Measurements from ENCODE around the gene DUSP5. TPM values are rescaled to one million over a fixed set of nuclear protein-coding genes. Genes with fewer than 3 reads are reported as not detected.

Gene DUSP5
- total RNA-seq, 3 donors from 2014 or later, result 3.8 to 35.4 (median 26.9) TPM

DNA sequence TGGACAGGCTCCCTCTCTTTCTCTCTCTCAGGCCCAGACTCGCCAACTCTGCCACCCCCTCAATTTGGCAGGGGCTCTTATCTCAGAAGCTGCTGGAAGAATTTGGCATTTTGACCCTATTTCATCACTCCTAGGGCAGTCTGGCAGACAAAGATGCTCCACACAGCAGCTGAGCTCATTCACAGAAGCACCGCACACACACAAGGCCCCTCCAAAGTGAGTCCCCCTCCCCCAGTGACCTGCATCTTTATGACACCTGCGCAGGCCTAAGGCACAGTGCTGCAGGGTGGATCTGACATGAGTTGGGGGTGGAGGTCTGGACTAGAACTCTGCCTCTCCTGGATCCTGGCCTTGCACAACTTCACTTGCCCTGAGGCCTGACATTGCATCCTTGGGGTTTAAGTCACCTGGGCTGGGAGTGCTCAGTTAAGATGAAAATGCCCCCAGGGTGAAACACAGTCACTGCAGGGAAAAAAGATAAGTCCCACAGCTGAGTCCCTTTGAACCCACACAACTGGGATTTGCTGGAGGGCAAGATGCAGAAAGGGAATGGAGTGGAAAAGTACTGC lies 41.1 kb upstream of the DUSP5 start:
- intact Hi-C loops (cut with DNase I; ENCODE audit: low total_unique reads), result no loop called here
- Histone ChIP-seq H3K27ac (peak overlapping the region; percentile 56 to 68), H3K4me3 (no peak overlapping the region)

DNA sequence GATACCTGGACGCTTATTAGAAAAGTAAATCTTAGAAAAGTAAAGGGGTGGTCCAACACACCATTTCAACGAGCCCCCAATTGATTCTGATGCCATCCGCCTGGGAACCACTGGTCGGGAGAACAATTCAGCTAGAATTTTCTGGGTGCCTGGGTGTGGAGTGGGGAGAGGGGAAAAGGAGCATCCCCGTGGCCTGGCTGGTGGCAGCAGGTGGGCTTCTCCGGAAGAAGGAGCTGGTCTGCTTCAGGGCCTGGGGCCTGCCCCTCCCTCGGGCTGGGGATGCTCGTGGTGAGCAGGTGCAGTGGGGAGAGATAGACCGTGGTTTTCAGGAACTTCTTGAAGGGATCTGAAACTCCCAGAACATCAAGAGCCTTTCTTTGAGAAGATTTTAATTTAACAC lies 39.9 kb upstream of the DUSP5 start:
- Histone ChIP-seq H3K4me1 (peaks cover 0 to 4% of the 10 kb centered on the region in 2 donors), H3K4me3 (no peak overlapping the region), H3K9me3 (no peaks in the 10 kb centered on the region), H3K27me3 (no peaks in the 10 kb centered on the region), H3K27ac (peak overlapping the region in 1 of 2 donors; percentile 68), H3K36me3 (no peaks in the 10 kb centered on the region)
- no peak for DNase-seq (ENCODE audit: low spot score in 2 of 2)
- intact Hi-C loops (cut with DNase I; ENCODE audit: low total_unique reads), result no loop called here
- TF ChIP-seq, protein P1, sequence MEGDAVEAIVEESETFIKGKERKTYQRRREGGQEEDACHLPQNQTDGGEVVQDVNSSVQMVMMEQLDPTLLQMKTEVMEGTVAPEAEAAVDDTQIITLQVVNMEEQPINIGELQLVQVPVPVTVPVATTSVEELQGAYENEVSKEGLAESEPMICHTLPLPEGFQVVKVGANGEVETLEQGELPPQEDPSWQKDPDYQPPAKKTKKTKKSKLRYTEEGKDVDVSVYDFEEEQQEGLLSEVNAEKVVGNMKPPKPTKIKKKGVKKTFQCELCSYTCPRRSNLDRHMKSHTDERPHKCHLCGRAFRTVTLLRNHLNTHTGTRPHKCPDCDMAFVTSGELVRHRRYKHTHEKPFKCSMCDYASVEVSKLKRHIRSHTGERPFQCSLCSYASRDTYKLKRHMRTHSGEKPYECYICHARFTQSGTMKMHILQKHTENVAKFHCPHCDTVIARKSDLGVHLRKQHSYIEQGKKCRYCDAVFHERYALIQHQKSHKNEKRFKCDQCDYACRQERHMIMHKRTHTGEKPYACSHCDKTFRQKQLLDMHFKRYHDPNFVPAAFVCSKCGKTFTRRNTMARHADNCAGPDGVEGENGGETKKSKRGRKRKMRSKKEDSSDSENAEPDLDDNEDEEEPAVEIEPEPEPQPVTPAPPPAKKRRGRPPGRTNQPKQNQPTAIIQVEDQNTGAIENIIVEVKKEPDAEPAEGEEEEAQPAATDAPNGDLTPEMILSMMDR (IDR thresholded peaks at IDR 0.05), result no peak
- TF ChIP-seq POLR2AphosphoS5 (IDR thresholded peaks at IDR 0.05) (no peak), POLR2A (IDR thresholded peaks at IDR 0.05) (no peak)

More for the DNA sequence above, 41.1 kb upstream of the DUSP5 start:
- H3K36me3 ChIP-seq, result no peaks in the 10 kb centered on the region
- TF ChIP-seq POLR2A (IDR thresholded peaks at IDR 0.05) (no peak), POLR2AphosphoS5 (IDR thresholded peaks at IDR 0.05) (no peak)
- TF ChIP-seq, protein P1 (IDR thresholded peaks at IDR 0.05), result no peak
- H3K4me1 ChIP-seq, result peaks cover 0 to 4% of the 10 kb centered on the region in 2 donors
- no peaks in the 10 kb centered on the region for H3K9me3 ChIP-seq
- DNase-seq (ENCODE audit: low spot score in 2 of 2), result peak in 1 of 2 donors; percentile 36
- H3K27me3 ChIP-seq, result no peaks in the 10 kb centered on the region

DNA sequence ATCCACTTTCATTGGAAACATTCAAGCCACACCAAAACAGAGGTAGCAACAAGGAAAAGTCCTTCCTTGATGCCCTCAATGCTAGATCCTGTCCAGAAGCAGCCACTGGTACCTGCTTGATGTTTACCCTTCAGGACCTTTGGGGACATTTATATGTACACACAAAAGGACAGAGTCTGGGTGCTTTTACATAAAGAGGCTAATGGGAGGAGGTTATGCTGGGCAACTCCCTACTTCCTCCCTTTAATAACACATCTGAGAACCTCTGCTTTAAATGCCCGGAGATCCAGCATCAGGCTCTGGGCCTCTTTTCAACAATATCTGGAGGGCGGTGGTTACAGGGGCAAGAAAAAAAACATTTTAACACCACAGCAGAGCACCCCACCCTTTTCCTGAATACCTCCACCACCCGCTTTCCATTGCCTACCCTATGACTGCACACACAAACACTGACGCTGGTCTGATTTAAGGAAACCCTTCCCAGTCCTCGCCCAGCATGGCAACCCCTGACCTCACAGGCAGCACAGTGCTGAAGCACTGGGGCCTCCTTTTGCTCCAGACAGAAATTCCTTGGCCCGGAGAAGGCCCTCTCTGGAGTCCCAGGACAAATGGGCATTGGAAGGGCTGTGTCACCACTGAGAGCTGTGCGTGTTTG lies 39.3 kb upstream of the DUSP5 start:
- H3K27me3 ChIP-seq, result no peaks in the 10 kb centered on the region
- TF ChIP-seq POLR2AphosphoS5 (IDR thresholded peaks at IDR 0.05) (peak in 2 of 3 donors; percentile 21 to 22), POLR2A (IDR thresholded peaks at IDR 0.05) (no peak)
- TF ChIP-seq, protein P1 (IDR thresholded peaks at IDR 0.05), result no peak
- intact Hi-C loops (cut with DNase I; ENCODE audit: low total_unique reads), result no loop called here
- H3K4me3 ChIP-seq, result no peak overlapping the region
- peak overlapping the region in 1 of 2 donors; percentile 75 for H3K27ac ChIP-seq
- DNase-seq (ENCODE audit: low spot score in 2 of 2), result no peak
- no peaks in the 10 kb centered on the region for H3K36me3 ChIP-seq
- peaks cover 0 to 4% of the 10 kb centered on the region in 2 donors for H3K4me1 ChIP-seq
- no peaks in the 10 kb centered on the region for H3K9me3 ChIP-seq

DNA sequence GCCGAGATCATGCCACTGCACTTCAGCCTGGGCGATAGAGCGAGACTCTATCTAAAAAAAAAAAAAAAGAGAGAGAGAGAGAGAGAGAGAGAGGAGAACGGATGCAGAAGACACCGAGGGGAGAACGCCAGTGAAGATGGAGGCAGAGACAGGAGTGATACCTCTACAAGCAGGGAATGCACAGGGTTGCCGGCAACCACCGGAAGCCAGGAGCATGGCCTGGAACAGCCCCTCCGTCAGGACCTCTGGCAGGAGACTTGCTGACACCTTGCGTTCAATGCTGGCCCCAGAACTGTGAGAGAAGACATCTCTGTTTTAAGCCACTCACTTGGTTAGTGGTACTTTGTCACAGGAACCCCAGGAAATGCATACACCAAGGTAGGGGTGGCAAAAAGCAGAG lies 38.1 kb upstream of the DUSP5 start:
- Histone ChIP-seq H3K9me3 (no peaks in the 10 kb centered on the region), H3K4me1 (peaks cover 0 to 4% of the 10 kb centered on the region in 2 donors), H3K36me3 (no peaks in the 10 kb centered on the region), H3K4me3 (no peak overlapping the region), H3K27ac (peak overlapping the region; percentile 45 to 66), H3K27me3 (no peaks in the 10 kb centered on the region)
- intact Hi-C loops (cut with DNase I; ENCODE audit: low total_unique reads), result no loop called here
- DNase-seq (ENCODE audit: low spot score in 2 of 2), result no peak
- TF ChIP-seq, protein P1 (IDR thresholded peaks at IDR 0.05), result no peak
- no peak for TF ChIP-seq POLR2A (IDR thresholded peaks at IDR 0.05)
- TF ChIP-seq POLR2AphosphoS5 (IDR thresholded peaks at IDR 0.05), result no peak

DNA sequence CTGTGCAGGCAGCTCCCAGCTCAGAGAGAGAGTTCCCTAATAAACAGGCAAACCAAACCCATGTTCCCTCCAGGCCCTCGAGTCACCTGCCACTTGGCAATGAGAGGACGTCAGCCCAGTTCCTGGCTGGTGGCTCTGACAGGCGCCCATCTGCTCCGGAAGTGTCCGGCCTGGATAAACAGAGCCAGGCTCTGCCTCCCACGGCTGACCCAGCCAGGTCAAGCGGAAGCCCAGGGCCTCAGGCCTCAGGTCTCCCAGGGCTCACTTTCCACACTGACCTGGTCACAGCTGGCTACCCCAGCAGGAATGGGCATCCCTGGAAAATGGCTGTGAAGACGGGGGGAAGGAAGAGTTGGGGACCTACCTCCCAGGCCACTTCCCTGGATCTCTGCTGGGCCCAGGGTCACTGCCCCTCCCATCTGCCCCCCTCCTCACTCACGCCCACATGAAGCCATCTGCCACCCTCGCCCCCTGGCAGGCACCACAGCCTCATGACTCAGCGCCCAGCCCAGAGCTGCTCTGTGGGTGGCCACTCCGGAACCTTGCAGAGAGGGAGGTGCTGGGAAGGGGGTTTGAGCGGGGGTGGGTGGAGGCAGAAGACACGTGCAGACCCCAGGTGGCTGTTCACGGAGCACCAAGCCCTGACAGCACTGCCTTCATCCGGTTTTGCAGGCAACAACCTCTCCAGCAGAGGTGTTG lies 37.4 kb upstream of the DUSP5 start:
- no peaks in the 10 kb centered on the region for H3K36me3 ChIP-seq
- TF ChIP-seq POLR2A (IDR thresholded peaks at IDR 0.05) (no peak), POLR2AphosphoS5 (IDR thresholded peaks at IDR 0.05) (peak in 2 of 3 donors; percentile 15 to 58)
- H3K4me3 ChIP-seq, result no peak overlapping the region
- H3K27ac ChIP-seq, result peak overlapping the region; percentile 45 to 66
- no peaks in the 10 kb centered on the region for H3K9me3 ChIP-seq
- H3K27me3 ChIP-seq, result no peaks in the 10 kb centered on the region
- DNase-seq (ENCODE audit: low spot score in 2 of 2), result peak; percentile 60 to 71
- peaks cover 0 to 4% of the 10 kb centered on the region in 2 donors for H3K4me1 ChIP-seq
- intact Hi-C loops (cut with DNase I; ENCODE audit: low total_unique reads), result no loop called here
